Trophoblast cell (in vitro differentiated cells and primary cell): ENCODE measurements around the gene TRIM38.
A peak's percentile ranks its signal among the peaks of the same experiment; 100 is the strongest.

Experiments used
- DNase-seq, 2 donors: peaks; one replicate each; pipeline ENCODE4 v3.0.0-alpha.2; 2016
- H2AFZ ChIP-seq: 2 replicates; pipeline ENCODE4 v1.6.1; 2013; ENCODE audit warnings: low read length, moderate library complexity, mild to moderate bottlenecking; ENCODE audit not compliant: insufficient read depth, poor library complexity
- H2AK5ac ChIP-seq: 2 replicates; pipeline ENCODE4 v1.6.1; 2013; ENCODE audit warnings: mild to moderate bottlenecking, low read length
- H2BK120ac ChIP-seq: 2 replicates; pipeline ENCODE4 v1.6.1; 2013; ENCODE audit warnings: low read length, mild to moderate bottlenecking, moderate library complexity; ENCODE audit not compliant: insufficient read depth, poor library complexity
- H2BK12ac ChIP-seq: 2 replicates; pipeline ENCODE4 v1.6.1; 2013; ENCODE audit warnings: mild to moderate bottlenecking, low read length, moderate library complexity
- H2BK5ac ChIP-seq: 2 replicates; pipeline ENCODE4 v1.6.1; 2013; ENCODE audit warnings: low read length, low read depth, moderate library complexity, mild to moderate bottlenecking; ENCODE audit not compliant: poor library complexity
- H3K14ac ChIP-seq: 2 replicates; pipeline ENCODE4 v1.6.1; 2013; ENCODE audit warnings: mild to moderate bottlenecking, low read length
- H3K18ac ChIP-seq: 2 replicates; pipeline ENCODE4 v1.6.1; 2013; ENCODE audit warnings: mild to moderate bottlenecking, low read length
- H3K23ac ChIP-seq: 2 replicates; pipeline ENCODE4 v1.6.1; 2013; ENCODE audit warnings: low read length
- H3K27ac ChIP-seq: 2 replicates; pipeline ENCODE4 v1.5.1; 2013; ENCODE audit warnings: low read depth, mild to moderate bottlenecking, inconsistent platforms, low read length, moderate library complexity
- H3K27me3 ChIP-seq: 2 replicates; pipeline ENCODE4 v1.6.1; 2013; ENCODE audit warnings: inconsistent platforms, mild to moderate bottlenecking, low read length, moderate library complexity; ENCODE audit not compliant: insufficient read depth
- H3K36me3 ChIP-seq, 2 experiments: 1 replicate in 1 of 2; 2 replicates in 1 of 2; pipeline ENCODE4 v1.6.1; 2013; ENCODE audit warnings: low read length in 2 of 2, mild to moderate bottlenecking in 2 of 2, moderate library complexity in 1 of 2; ENCODE audit not compliant: insufficient read depth in 2 of 2, control insufficient read depth in 1 of 2
- H3K4ac ChIP-seq: 2 replicates; pipeline ENCODE4 v1.6.1; 2013; ENCODE audit warnings: low read depth, mild to moderate bottlenecking, low read length, moderate library complexity
- H3K4me1 ChIP-seq, 2 experiments: 1 replicate in 1 of 2; 2 replicates in 1 of 2; pipeline ENCODE4 v1.6.1; 2013; ENCODE audit warnings: low read length in 2 of 2, mild to moderate bottlenecking in 2 of 2, moderate library complexity in 1 of 2; ENCODE audit not compliant: insufficient read depth in 2 of 2, control insufficient read depth in 1 of 2
- H3K4me2 ChIP-seq: 2 replicates; pipeline ENCODE4 v1.6.1; 2013; ENCODE audit warnings: inconsistent platforms, mild to moderate bottlenecking, low read length, moderate library complexity
- H3K4me3 ChIP-seq: 2 replicates; pipeline ENCODE4 v1.5.1; 2013; ENCODE audit warnings: mild to moderate bottlenecking, low read depth, low read length, inconsistent platforms
- H3K79me1 ChIP-seq: one replicate; pipeline ENCODE4 v1.6.1; 2013; ENCODE audit warnings: low read length
- H3K79me2 ChIP-seq: 2 replicates; pipeline ENCODE4 v1.6.1; 2013; ENCODE audit warnings: low read length, mild to moderate bottlenecking; ENCODE audit not compliant: control insufficient read depth, insufficient read depth, poor library complexity
- H3K9ac ChIP-seq: 2 replicates; pipeline ENCODE4 v1.6.1; 2013; ENCODE audit warnings: mild to moderate bottlenecking, low read length
- H3K9me3 ChIP-seq: 2 replicates; pipeline ENCODE4 v1.6.1; 2013; ENCODE audit warnings: low read depth, mild to moderate bottlenecking, control low read depth, inconsistent platforms, low read length; ENCODE audit not compliant: insufficient read depth
- H4K12ac ChIP-seq: 2 replicates; pipeline ENCODE4 v1.6.1; 2013; ENCODE audit warnings: low read depth, mild to moderate bottlenecking, low read length, moderate library complexity
- H4K8ac ChIP-seq: 2 replicates; pipeline ENCODE4 v1.6.1; 2013; ENCODE audit warnings: low read depth, mild to moderate bottlenecking, low read length, moderate library complexity
- H4K91ac ChIP-seq: one replicate; pipeline ENCODE4 v1.6.1; 2013; ENCODE audit warnings: low read depth, mild to moderate bottlenecking, low read length, moderate library complexity
- WGBS: extraction: QIAGEN DNeasy Blood & Tissue Kit; methylation state at CpG from one replicate; pipeline ENCODE4 v1.1.7; 2013; ENCODE audit warnings: missing lambda C conversion rate; ENCODE audit not compliant: insufficient read length, insufficient coverage; ENCODE audit errors: extremely low coverage; 5-methylcytosine and 5-hydroxymethylcytosine counted together

TRIM38 gene

GRCh38 chr6:26016245-26016962 is 53.8 kb downstream of the TRIM38 start:
- Histone ChIP-seq H3K23ac (no peak overlapping the region), H2BK12ac (no peak overlapping the region), H3K27ac (peak overlapping the region; percentile 29), H2BK120ac (no peak overlapping the region), H3K79me2 (peaks cover 7% of the 10 kb centered on the region), H3K9me3 (no peaks in the 10 kb centered on the region), H3K4ac (no peak overlapping the region), H3K36me3 (no peaks in the 10 kb centered on the region), H3K4me3 (no peak overlapping the region), H3K27me3 (no peaks in the 10 kb centered on the region), H3K9ac (peak overlapping the region; percentile 43), H4K12ac (no peak overlapping the region), H4K8ac (peak overlapping the region; percentile 69), H3K79me1 (peaks cover 17% of the 10 kb centered on the region), H2AFZ (no peak overlapping the region), H3K14ac (no peak overlapping the region), H3K4me1 (no peaks in the 10 kb centered on the region), H3K18ac (no peak overlapping the region), H4K91ac (no peak overlapping the region), H2BK5ac (no peak overlapping the region), H2AK5ac (no peak overlapping the region), H3K4me2 (peak overlapping the region; percentile 63)
- no CpG with 5 or more reads among the region's 29 CpGs for WGBS
- DNase-seq = peak in 1 of 2 donors; percentile 34

- peak overlapping the region; percentile 8 for H4K91ac ChIP-seq
- peak overlapping the region; percentile 7 for H3K9ac ChIP-seq
- H4K8ac ChIP-seq = peak overlapping the region; percentile 1
- peak overlapping the region; percentile 63 for H3K4me2 ChIP-seq
- H3K23ac ChIP-seq = no peak overlapping the region
- H3K36me3 ChIP-seq = no peaks in the 10 kb centered on the region
- H2AK5ac ChIP-seq = no peak overlapping the region
- peaks cover 21% of the 10 kb centered on the region for H3K79me1 ChIP-seq
- H4K12ac ChIP-seq = peak overlapping the region; percentile 19
- WGBS = no CpG with 5 or more reads among the region's 29 CpGs
- peak overlapping the region; percentile 29 for H3K27ac ChIP-seq
- H3K27me3 ChIP-seq = no peaks in the 10 kb centered on the region
- H2AFZ ChIP-seq = no peak overlapping the region
- H3K14ac ChIP-seq = peak overlapping the region; percentile 83
- H2BK12ac ChIP-seq = peak overlapping the region; percentile 28
- peak overlapping the region; percentile 47 for H3K18ac ChIP-seq
- peak overlapping the region; percentile 50 for H2BK5ac ChIP-seq
- no peaks in the 10 kb centered on the region for H3K4me1 ChIP-seq
- H3K4ac ChIP-seq = peak overlapping the region; percentile 65
- peaks cover 9% of the 10 kb centered on the region for H3K79me2 ChIP-seq
- no peak overlapping the region for H2BK120ac ChIP-seq
- peak overlapping the region; percentile 26 for H3K4me3 ChIP-seq
- peak in 1 of 2 donors; percentile 7 for DNase-seq
- no peaks in the 10 kb centered on the region for H3K9me3 ChIP-seq
Observed at GRCh38 chr6:26016963-26017631, 54.5 kb downstream of the TRIM38 start.

GRCh38 chr6:26017632-26017966 is 55.0 kb downstream of the TRIM38 start:
- Histone ChIP-seq H3K18ac (no peak overlapping the region), H3K23ac (no peak overlapping the region), H4K12ac (no peak overlapping the region), H3K27me3 (no peaks in the 10 kb centered on the region), H4K91ac (no peak overlapping the region), H4K8ac (peak overlapping the region; percentile 1), H2BK12ac (no peak overlapping the region), H3K4me3 (peak overlapping the region; percentile 26), H2AK5ac (no peak overlapping the region), H3K4ac (no peak overlapping the region), H3K27ac (peak overlapping the region; percentile 29), H3K4me2 (peak overlapping the region; percentile 63), H3K79me1 (peaks cover 21% of the 10 kb centered on the region), H3K4me1 (no peaks in the 10 kb centered on the region), H3K9ac (peak overlapping the region; percentile 7), H3K36me3 (no peaks in the 10 kb centered on the region), H2BK5ac (peak overlapping the region; percentile 50), H3K79me2 (peaks cover 9% of the 10 kb centered on the region), H2BK120ac (no peak overlapping the region), H3K14ac (peak overlapping the region; percentile 83), H2AFZ (no peak overlapping the region), H3K9me3 (no peaks in the 10 kb centered on the region)
- no CpG with 5 or more reads among the region's 18 CpGs for WGBS
- DNase-seq = peak; percentile 4 to 35

- no peaks in the 10 kb centered on the region for H3K9me3 ChIP-seq
- no peak overlapping the region for H4K12ac ChIP-seq
- H3K4me3 ChIP-seq = no peak overlapping the region
- no CpG with 5 or more reads among the region's 9 CpGs for WGBS
- H3K23ac ChIP-seq = no peak overlapping the region
- H3K79me2 ChIP-seq = peaks cover 9% of the 10 kb centered on the region
- H3K14ac ChIP-seq = no peak overlapping the region
- H3K27me3 ChIP-seq = no peaks in the 10 kb centered on the region
- no peak overlapping the region for H4K91ac ChIP-seq
- H3K4me1 ChIP-seq = no peaks in the 10 kb centered on the region
- H2BK5ac ChIP-seq = no peak overlapping the region
- H2AK5ac ChIP-seq = no peak overlapping the region
- H3K4ac ChIP-seq = no peak overlapping the region
- no peak overlapping the region for H2BK12ac ChIP-seq
- no peak overlapping the region for H3K27ac ChIP-seq
- H4K8ac ChIP-seq = no peak overlapping the region
- no peaks in the 10 kb centered on the region for H3K36me3 ChIP-seq
- H3K9ac ChIP-seq = no peak overlapping the region
- H3K79me1 ChIP-seq = peaks cover 21% of the 10 kb centered on the region
- H2BK120ac ChIP-seq = no peak overlapping the region
- peak overlapping the region; percentile 19 for H3K4me2 ChIP-seq
- H2AFZ ChIP-seq = peak overlapping the region; percentile 9
- DNase-seq = no peak
- H3K18ac ChIP-seq = no peak overlapping the region
Observed at GRCh38 chr6:26019261-26019830, 56.7 kb downstream of the TRIM38 start.
